ENCODE measurements around the gene ART3.

ART3 gene

DNA sequence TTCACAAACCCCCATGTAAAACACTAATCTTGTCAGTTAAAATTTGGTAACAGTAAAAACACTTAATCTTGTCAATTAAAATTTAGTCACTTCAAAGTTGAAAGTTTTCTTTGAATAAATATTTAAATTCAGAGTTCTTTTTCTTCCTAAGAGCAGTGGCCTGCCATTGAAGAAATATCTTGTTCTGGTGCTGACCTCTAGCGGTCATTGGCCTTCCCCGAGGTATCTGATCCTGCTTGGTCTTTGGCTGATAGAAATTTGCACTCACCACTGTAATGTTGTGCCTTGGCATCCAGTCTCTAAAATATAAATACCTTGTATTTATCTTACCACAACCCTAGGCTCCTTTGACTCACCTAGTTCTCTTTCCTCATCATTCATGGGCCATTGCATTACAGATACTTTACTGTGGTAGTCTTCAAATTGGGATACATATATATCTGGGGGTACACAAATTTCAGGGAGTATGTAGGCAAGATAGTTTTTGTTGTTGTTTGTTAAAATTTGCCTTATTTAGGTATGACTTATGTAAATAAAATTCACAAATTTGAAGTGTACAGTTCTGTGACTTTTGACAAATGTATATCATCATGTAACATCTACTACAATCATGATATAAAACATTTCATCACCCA lies 6.7 kb upstream of the ART3 start:
- in situ Hi-C loops (cut with HindIII; ENCODE audit: low sequenced_read_pairs) = no loop called here

DNA sequence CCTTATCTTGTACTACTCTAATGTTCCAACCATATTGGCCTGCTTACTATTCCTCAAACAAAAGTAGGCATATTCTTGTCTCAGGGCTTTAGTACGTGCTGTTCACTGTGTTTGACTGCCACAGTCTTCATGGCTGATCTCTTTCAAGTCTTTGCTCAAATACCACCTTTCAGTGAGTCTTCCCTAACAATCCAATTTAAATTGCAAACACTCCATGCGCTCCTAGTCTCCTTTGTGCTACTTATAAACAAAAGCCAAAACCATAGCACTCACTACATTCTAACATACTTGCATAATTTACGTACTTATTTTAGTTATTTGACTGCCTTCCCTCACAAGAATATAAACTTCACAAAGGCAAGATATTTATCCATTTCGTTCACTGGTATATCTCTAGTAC lies 1.7 kb upstream of the ART3 start:
- in situ Hi-C loops (cut with HindIII; ENCODE audit: low sequenced_read_pairs) = no loop called here

DNA sequence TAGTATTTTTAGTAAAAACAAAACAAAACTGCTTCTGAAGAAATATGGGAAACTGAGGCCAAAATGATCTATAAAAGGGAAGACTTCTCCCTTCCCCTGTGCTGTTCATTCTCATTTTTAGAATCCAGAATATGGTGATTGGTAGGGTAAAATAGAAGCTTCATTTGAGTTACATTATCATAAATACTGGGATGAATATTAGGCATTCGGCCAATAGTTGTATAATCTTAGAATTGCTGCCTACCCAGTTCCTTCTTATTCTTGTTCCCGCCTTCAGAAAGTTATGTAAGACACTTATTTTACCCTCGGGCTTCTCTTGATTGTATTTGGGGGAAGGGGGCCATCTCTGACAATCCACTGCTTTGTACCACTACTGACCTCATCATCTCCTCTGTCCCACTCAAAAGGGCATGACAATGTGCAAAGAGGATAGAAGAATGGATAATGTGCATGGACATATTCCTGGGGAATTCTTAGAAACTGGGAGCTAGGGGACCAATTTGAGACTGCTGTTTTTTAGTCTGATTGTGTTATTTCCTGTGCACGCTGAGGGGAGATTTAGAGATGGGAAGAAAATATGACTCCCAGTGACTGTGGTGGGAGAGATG lies 588 bp downstream of the ART3 start:
- in situ Hi-C loops (cut with HindIII; ENCODE audit: low sequenced_read_pairs) = no loop called here

DNA sequence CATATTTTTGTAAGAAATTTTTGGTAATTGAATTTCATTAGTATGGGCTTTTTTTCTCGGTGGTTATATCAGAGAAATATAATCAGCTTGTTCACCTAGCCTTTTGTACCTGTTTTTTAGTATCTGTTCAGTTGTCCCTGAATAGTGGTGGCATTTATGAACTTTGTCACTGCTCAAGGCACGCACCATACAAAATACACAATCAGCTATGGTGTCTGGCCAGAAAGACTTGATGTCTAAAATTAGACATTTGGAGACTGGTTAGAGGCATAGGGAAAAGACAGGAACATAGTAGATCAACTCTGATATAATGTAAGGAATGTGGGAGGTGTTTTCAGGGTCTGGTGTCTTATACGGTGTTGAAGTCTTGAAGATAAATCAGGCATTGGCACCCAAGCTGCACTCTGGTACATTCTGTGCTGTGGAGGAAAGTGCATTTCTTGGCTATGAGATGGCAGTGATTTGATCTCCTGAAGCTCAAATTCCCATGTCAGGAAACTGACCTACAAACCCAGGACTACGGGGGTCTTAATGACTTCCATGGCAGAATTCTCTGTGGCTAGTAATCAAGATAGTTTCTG lies 3.6 kb downstream of the ART3 start:
- in situ Hi-C loops (cut with HindIII; ENCODE audit: low sequenced_read_pairs) = no loop called here

DNA sequence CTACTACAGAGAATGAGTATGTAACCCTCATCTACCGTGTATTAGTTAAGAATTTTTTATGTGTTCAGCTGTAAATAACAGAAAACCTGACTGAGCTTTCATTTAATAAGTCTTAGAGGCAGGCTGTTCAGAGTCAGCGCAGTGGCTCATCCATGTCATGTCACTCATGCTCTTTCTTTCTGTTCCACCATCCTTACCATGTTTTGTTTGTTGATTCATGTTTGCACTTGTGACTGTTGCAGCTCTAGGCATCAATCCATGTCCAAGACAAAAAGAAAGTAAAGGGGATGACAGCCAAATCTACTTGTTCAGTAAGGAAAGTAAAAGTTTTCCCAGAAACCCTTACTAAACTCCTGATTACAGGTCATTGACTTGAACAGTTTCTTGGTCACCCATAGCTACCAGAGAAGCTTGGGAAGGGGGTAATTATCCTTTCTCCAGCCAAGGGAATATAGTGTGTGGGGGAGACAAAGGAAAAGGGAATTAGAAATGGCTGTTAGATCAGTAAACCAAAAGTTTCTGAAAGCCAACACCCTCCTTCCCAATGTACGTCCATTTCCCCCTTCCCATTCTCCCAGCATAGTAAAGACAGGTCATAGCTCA lies 9.0 kb downstream of the ART3 start:
- in situ Hi-C loops (cut with HindIII; ENCODE audit: low sequenced_read_pairs) = loop anchor here (5.0 kb wide), 1 partner anchor 91 kb away; the partner anchor contains the start of gene SDAD1

DNA sequence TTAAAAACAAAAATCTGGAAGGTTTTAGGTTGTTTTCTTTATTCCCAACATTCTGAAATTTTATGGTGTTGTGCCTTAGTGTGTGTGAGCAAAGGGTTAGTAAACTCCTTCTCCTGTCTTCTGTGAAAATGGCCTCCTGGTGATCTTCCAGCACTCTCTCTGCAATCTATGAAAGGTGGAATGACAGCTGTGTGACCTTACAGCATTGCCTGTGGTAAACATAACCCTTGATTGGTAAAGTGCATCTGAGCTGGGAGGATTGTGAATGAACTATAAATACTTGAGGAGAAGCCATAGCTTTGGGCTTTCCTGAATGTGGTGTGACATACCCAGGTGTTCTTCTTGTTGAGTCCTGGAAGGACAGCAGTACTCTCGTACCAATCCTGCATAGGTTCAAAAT lies 10.0 kb downstream of the ART3 start:
- in situ Hi-C loops (cut with HindIII; ENCODE audit: low sequenced_read_pairs) = loop anchor here (5.0 kb wide), 1 partner anchor 92 kb away; the partner anchor contains the start of gene SDAD1

DNA sequence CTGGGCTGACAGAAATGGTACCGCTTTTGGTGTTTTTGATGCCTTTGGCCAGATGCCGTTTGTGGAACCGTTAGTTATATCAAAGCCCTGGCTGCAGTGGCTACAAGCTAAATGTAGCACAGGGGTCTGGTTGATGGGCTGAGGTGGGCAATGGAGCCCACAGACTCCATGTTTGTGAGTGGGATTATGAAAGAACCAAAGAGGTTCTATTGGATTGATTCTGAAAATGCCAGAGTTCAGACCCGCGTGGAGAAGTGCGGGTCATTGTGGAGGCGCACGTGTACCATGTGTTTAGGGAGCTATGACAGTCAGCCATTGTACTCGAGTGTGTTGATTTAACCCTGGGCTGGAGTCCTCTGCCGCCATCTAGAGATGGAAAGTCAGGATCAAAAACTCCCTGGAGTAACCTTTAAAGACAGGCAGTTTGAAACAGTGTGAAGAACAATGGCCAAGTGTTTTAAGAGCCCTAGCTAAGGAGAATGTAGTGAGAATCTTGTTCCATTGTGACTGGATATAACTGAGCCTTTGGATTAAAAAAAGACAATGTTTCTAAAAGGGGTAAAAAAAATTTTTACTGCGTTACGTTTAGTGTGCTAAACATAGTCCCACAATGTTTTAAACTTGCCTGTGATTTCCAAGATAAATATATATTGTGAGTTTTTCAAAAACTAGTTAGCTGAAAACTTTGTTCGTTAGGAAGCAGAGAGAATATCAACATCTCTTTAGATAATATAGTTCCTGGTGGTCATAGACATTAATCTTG lies 12.7 kb downstream of the ART3 start:
- in situ Hi-C loops (cut with HindIII; ENCODE audit: low sequenced_read_pairs) = no loop called here

DNA sequence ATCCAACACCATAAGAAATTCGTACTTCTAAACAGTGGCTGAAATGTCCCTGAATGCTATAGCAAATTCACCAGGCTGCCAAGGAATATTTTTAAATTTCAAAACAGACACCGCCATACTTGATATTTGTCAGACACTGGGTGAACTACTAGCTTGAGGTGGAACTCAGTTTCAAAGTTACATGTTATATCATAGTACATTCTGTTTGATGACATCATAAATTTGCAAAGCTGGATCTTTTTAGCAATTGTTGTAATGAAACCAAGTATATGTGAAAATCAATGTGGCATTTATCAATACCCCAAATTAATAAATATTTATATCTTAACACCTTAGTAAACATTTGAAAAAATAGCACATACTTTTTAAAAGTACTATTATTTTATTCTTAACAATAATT lies 14.2 kb downstream of the ART3 start:
- in situ Hi-C loops (cut with HindIII; ENCODE audit: low sequenced_read_pairs) = no loop called here

DNA sequence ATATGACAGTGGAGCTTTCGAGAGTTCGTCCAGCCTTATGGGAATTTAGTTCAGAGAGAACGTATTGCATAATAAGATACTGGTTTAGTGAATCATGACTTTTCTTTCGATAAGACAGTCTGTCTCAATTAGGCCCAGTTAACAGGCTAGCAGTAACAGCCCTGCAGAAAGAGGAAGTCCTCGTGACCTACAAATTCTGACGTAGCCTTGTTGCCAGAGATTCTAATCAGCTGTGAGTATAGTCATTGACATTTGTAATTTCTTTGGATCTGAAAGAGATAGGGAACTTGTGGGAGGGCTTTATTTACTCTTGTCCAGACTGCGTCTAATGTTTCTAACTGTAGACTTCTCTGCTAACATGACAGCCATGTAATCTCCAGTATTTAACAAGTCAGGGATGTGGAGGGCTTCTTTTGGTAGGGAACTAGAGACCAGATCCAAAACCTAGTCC lies 15.8 kb downstream of the ART3 start:
- in situ Hi-C loops (cut with HindIII; ENCODE audit: low sequenced_read_pairs) = no loop called here

DNA sequence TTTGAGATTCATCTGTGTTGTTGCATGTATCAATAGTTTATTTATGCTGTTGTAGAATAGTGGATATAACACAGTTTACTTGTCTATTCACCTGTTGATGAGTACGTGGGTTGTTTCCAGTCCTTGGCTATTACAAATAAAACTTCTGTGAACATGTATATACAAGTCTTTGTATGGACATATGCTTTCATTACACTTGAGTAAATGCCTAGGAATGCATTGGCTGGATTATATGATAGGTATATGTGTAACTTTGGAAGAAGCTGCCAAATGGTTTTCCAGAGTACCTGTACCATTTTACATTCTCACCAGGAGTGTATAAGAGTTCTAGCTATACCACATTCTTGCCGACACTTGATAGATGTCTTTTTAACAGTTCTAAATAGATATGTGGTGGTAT lies 16.5 kb downstream of the ART3 start:
- in situ Hi-C loops (cut with HindIII; ENCODE audit: low sequenced_read_pairs) = no loop called here

DNA sequence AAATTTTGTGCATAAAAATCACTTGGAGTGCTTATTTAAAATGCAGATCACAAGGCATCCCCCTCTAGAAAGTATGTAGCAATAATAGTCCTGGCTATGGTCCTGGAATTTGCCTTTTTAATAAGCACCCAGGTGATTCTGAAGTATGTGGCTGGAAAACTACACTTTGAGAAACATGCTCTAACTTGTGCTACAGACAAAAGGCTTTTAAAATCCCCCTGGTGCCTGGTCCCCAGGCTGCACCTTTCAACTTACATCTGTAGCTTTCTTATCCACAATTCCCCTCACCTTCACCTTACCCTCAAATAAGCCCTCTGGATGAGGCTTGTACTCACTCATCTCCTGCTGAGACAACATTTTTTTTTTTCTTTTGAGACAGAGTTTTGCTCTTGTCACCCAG lies 21.1 kb downstream of the ART3 start:
- in situ Hi-C loops (cut with HindIII; ENCODE audit: low sequenced_read_pairs) = no loop called here

DNA sequence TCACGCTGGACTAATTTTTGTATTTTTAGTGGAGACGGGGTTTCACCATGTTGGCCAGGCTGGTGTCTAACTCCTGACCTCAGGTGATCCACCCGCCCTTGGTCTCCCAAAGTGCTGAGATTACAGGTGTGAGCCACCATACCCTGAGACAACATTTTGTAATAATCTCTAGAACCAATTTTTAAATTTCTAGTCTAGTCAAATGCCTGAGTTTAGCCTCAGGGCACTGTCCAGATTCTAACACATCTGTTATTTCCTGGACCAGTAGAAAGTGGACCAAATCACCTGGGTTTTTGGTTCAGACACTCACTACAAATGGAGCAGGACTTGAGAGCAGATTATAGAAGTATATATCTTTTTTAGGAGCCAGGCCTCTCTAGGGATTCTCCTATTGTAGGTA lies 21.6 kb downstream of the ART3 start:
- in situ Hi-C loops (cut with HindIII; ENCODE audit: low sequenced_read_pairs) = no loop called here

DNA sequence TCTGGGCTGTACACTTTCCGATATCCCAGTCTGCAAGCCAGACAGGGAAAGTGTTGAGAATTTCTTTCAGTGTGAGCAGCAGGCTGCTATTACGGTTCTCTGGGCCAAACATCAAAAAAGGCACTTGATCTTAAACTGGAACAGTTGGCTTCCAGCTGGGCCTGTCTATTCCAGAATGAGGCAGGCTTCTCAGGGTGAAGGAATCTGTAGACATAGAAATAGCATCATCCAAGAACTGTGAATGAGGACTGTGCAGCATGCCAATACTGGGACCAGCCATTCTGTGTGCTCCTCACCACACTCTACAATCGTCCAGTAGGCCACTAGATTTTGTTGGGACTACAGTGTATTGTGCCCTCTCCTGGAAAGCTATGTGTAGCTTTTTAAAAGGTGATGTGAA lies 31.1 kb downstream of the ART3 start:
- in situ Hi-C loops (cut with HindIII; ENCODE audit: low sequenced_read_pairs) = no loop called here

DNA sequence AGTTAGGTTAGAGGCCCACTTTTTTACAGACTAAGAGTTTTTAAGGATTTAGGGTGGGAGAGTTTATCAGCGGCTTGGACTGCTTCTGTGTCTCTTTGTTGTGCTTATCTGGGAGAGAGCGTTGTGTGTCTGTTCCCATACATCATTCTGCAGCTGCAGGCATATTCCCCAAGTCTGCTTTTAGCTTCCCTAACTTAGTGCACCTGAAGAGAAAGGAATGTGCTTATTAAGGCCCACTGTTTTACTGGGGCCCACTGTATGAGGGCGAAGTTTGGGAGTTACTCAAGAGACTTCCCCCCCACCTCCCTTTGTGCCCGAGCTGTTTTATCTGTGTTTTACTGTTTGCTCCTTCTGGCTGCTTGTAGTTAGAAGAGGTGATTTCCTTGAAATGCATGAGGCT lies 31.9 kb downstream of the ART3 start:
- in situ Hi-C loops (cut with HindIII; ENCODE audit: low sequenced_read_pairs) = no loop called here

DNA sequence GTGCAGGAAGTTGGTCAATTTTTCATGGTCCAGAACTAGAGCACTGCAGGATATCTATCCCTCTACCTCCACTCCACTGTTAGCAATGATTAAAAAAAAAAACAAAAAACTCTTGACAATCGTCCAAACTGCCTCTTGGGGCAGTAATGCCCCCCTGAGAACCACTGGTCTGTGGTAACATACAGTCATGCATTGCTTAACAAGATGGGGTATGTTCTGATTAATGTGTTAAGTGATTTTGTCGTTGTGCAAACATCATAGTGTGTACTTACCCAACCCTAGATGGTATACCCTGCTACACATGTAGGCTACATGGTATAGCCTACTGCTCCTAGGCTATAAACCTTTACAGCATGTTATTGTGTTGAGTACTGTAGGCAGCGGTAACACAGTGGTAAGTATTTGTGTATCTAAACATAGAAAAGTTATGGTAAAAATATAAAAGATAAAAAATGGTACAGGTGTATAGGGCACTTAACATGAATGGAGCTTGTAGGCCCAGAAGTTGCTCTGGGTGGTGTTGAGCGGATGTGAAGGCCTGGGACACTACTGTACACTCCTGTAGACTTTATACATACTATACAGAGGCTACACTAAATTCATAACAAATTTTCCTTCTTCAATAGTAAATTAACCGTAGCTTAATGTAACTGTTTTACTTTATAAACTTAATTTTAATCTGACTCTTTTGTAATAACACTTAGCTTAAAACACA lies 34.1 kb downstream of the ART3 start:
- in situ Hi-C loops (cut with HindIII; ENCODE audit: low sequenced_read_pairs) = no loop called here

DNA sequence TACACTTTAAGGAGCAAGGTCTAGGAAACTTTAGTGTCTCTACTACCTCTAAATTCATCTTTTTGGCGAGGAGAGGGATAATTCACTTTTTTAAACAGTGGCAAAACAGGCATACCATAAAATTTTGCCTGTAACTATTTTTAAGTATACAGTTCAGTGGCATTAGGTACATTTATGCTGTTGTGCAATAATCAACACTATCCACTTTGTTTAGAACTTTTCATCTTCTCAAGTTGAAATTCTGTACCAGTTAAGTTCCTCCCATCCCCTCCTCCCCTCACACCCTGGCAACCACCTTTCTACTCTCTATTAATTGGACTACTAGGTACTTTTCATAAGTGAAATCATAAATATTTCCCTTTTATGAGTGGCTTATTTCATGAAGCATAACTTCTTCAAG lies 42.3 kb downstream of the ART3 start:
- in situ Hi-C loops (cut with HindIII; ENCODE audit: low sequenced_read_pairs) = no loop called here

DNA sequence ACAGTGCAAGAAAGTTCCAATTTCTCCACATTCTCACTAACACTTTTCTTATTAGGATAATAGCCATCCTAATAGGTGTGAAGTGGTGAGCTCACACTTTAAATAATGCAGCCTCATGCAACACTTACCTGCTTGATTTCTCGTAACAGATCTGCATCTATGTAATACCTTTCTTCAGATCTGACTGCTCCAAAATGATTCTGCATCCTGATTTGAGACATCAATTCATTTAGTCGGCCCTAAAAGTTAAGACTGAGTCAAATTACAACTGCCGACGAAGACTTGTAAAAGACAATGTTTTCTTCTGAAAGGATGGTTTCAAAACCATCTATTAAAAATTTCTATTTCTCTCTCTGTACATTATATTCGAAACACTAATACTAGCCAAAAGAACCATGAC lies 43.0 kb downstream of the ART3 start:
- in situ Hi-C loops (cut with HindIII; ENCODE audit: low sequenced_read_pairs) = no loop called here

DNA sequence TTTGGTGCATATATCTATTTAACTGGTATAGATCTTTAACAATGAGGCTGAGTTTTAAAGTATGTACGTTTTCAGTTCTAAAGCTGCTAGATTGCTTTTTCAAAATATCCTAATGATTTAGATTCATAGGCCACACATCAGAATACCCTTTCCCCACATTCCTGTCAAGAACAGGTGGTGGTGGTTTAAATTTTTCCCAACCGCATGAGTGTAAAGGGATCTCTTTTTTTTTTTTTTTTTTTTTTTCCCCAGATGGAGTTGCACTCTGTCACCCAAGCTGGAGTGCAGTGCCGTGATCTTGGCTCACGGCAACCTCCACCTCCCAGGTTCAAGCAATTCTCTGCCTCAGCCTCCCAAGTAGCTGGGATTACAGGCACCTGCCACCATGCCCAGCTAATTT lies 45.7 kb downstream of the ART3 start:
- in situ Hi-C loops (cut with HindIII; ENCODE audit: low sequenced_read_pairs) = no loop called here

DNA sequence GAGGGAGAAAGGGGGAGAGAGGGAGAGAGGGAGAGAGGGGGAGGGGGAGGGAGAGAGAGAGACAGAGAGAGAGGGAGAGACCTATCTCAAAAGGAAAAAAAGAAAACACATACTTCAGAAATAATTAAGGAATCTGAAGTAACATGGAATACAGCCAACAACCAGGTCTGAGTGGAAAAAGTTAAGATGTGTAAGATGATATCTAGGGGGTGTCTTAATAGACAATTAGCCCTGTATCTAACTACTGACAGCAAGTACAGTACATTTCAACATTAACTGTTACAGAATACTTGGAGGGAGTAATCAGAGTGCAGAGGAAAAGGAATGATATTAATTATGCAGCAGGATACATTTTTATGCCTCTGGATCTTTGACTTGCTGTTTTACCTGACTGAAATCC lies 51.3 kb downstream of the ART3 start:
- in situ Hi-C loops (cut with HindIII; ENCODE audit: low sequenced_read_pairs) = no loop called here

DNA sequence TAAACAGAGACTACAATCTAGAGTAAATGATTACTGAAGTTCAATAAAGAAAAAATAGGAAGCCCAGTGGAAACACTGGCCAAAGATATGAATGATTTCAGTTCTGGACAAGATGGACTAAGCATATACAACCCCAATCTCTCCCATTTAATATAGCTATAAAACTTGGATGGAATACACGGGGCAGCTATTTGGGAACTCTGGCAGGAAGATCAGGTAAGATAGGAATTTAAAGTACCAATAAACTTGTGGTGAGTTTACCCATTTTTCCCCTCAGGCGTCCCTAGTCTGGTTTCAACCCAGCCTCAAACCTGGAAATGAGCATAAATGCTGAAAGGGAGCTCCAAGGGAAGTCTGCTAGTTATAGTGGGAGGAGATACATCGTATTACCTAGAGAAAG lies 53.2 kb downstream of the ART3 start:
- in situ Hi-C loops (cut with HindIII; ENCODE audit: low sequenced_read_pairs) = no loop called here

DNA sequence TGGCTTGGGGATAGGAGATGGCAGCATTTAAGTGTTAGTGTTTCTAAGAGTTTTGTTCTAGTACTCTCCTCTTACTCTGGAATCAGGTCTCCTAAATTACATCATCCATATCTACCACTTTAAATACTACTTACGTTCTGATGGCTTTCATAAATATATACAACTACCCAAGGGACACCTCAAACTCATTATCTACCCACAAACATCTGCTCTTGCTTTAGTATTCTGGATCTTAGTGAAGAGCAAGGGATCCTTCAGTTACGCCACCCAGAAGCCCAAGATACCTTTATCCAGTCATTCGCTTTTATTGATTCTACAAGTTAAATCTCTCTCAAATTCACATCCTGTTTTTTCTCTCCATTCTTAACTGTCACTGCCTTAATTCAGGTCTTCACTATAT lies 66.7 kb downstream of the ART3 start:
- in situ Hi-C loops (cut with HindIII; ENCODE audit: low sequenced_read_pairs) = no loop called here
